Adipocyte (in vitro differentiated cells): ENCODE results near the gene KCTD5.

Experiments
- DNase-seq: peaks from one replicate; pipeline ENCODE4 v3.0.0-alpha.2; 2015; ENCODE audit warnings: low read depth
- H3K27me3 ChIP-seq: replicated peaks from 2 replicates; pipeline ENCODE4 v1.7.0; 2013; ENCODE audit warnings: mild to moderate bottlenecking, low read length, moderate library complexity; ENCODE audit not compliant: control insufficient read depth, insufficient read depth
- H3K36me3 ChIP-seq: 2 replicates; pipeline ENCODE4 v1.7.0; 2013; ENCODE audit warnings: low read length, mild to moderate bottlenecking, moderate library complexity; ENCODE audit not compliant: control insufficient read depth, insufficient read depth, severe bottlenecking
- H3K4me1 ChIP-seq: 2 replicates; pipeline ENCODE4 v1.7.0; 2013; ENCODE audit warnings: mild to moderate bottlenecking, low read length, moderate library complexity; ENCODE audit not compliant: control insufficient read depth, insufficient read depth
- H3K4me3 ChIP-seq: 2 replicates; pipeline ENCODE4 v1.7.0; 2013; ENCODE audit warnings: mild to moderate bottlenecking, low read length, moderate library complexity
- H3K9ac ChIP-seq: 2 replicates; pipeline ENCODE4 v1.7.0; 2013; ENCODE audit warnings: mild to moderate bottlenecking, low read length, moderate library complexity
- H3K9me3 ChIP-seq: 2 replicates; pipeline ENCODE4 v1.7.0; 2013; ENCODE audit warnings: mild to moderate bottlenecking, low read length, moderate library complexity; ENCODE audit not compliant: control insufficient read depth

The KCTD5 gene

DNA sequence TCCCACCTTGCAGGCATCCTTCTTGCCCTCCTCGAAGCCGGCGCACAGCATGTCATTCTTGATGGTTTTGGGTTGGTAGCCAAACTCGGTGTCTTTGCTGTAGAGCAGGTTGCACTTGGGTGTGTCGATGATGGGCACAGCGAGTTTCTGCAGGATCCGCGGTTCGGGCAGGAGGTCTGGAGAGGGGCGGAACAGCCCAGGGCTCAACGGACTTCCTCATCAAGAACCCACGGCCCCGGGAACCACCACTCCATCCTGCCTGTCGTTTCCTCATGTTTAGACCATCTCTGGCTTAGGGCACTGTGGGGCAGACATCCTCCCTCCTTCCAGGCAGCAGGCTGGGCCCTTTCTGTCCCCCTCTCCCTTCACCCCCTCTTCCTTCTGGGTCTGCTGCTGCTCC, 31.2 kb downstream of the KCTD5 start:
- no peak overlapping the region for H3K4me3 ChIP-seq
- no peak for DNase-seq
- no peaks in the 10 kb centered on the region for H3K27me3 ChIP-seq
- peaks cover 12% of the 10 kb centered on the region for H3K36me3 ChIP-seq
- H3K9ac ChIP-seq = no peak overlapping the region
- H3K4me1 ChIP-seq = no peaks in the 10 kb centered on the region
- H3K9me3 ChIP-seq = no peaks in the 10 kb centered on the region

DNA sequence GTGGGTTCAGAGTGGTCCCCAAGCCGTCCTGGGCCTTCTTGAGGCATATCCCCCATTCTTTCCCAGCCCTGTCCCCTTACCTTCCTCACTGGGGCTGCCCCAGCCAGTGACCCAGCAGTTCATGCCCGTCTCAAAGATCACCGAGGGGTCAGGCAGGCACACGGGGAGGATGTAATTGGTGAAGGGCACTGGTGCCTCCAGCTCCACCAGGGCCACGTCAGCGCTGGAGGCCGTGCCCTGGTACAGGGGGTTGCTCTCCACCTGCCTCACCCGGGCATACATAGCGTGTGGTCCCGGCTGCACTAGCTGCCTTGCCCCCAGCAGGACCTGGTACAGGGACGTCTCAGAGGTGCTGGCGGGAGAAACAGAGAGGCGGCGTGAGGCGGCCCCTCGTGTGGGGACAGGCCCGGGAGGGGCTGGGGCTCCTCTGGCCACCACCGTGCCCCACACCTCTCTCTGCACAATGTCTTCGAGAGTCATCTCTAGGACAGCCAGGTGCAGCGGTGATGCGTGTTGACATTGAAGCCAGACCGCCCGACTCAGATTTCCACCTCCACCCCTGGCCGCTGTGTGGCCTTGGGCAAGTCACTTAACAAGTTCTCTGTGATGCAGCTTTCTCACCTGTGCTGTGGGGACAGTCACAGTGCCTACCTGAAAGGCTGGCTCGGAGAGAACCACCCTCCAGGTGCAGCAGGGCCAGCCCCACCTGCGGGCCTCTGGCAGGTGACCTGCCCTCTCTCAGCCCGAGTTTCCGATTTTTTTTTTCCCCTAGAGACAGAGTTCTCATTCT, 31.9 kb downstream of the KCTD5 start:
- no peaks in the 10 kb centered on the region for H3K4me1 ChIP-seq
- H3K9ac ChIP-seq = no peak overlapping the region
- H3K4me3 ChIP-seq = no peak overlapping the region
- peaks cover 6% of the 10 kb centered on the region for H3K36me3 ChIP-seq
- H3K9me3 ChIP-seq = no peaks in the 10 kb centered on the region
- H3K27me3 ChIP-seq = no peaks in the 10 kb centered on the region
- DNase-seq = no peak

DNA sequence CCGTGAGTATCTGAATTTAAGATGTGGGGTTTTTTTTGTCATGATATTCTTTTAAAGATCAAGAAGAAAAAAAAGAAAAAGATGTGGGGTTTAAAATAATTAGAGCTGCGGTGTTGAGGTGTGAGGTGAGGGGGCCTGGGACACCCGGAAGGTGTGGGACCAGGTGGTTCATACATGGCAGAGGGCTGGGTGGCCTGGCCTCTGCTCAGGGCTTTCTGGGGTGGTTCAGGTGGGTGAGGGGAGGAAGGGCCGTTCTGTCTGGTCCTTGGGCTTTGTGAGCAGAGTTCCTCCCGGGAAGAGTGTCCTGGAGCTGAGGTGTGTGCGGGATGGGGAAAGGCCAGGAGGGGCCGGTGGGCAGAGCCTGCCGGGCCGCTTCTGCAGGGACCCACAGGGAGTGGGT, 32.7 kb downstream of the KCTD5 start:
- Histone ChIP-seq H3K9ac (no peak overlapping the region), H3K4me1 (peaks cover 5% of the 10 kb centered on the region), H3K36me3 (no peaks in the 10 kb centered on the region), H3K27me3 (no peaks in the 10 kb centered on the region), H3K9me3 (no peaks in the 10 kb centered on the region), H3K4me3 (no peak overlapping the region)
- DNase-seq = no peak

GRCh38 chr16:2715519-2715918, 33.2 kb downstream of the KCTD5 start:
- peak; percentile 51 for DNase-seq
- Histone ChIP-seq H3K4me3 (no peak overlapping the region), H3K36me3 (no peaks in the 10 kb centered on the region), H3K4me1 (peaks cover 5% of the 10 kb centered on the region), H3K9me3 (no peaks in the 10 kb centered on the region), H3K27me3 (no peaks in the 10 kb centered on the region), H3K9ac (no peak overlapping the region)

DNA sequence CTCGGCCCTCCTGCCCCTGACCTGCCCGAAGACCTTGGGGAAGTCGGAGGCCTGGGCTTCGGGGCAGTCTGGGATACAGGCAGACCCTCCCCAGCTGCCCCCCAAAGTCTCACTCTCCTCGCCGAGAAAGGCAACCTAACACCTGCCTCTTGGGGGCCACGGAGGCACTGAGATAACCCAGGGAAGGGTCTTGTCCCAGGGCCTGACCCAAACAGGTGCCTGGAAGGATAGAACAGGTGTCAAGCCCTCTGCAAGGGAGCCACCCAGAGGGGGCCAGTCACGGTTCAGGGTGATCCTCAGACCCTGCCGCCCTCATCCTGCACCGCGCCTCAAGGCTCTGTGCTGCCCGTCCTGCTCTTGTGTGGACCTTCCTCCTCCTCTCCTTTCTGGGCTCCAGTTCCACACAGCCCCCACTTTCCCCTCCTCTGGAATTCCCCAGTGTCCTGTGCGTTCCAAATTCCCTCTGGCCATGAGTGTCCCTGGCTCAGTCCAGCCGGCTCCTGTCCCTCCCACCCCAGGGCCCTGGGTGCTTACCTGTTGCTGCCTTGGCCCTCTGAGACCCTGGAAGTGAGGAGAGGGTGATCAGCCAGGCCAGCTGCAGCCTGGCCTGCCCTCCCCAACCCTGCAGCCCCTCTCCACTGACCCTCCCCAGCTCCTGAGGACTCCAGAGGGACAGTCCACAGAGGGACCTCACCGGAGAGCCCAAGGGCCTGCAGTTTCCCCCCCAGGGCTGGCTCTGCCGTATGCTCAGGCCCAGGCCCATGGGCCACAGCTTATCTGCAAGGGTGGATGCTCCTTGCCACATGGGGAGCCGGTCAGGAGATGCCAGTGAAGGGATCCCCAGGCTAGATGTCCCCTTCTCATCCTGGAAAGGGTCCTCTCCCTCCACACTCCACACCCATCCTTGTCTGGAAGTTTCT, 33.9 kb downstream of the KCTD5 start:
- no peak overlapping the region for H3K9ac ChIP-seq
- no peak for DNase-seq
- peaks cover 5% of the 10 kb centered on the region for H3K4me1 ChIP-seq
- H3K4me3 ChIP-seq = no peak overlapping the region
- H3K9me3 ChIP-seq = no peaks in the 10 kb centered on the region
- no peaks in the 10 kb centered on the region for H3K36me3 ChIP-seq
- no peaks in the 10 kb centered on the region for H3K27me3 ChIP-seq

DNA sequence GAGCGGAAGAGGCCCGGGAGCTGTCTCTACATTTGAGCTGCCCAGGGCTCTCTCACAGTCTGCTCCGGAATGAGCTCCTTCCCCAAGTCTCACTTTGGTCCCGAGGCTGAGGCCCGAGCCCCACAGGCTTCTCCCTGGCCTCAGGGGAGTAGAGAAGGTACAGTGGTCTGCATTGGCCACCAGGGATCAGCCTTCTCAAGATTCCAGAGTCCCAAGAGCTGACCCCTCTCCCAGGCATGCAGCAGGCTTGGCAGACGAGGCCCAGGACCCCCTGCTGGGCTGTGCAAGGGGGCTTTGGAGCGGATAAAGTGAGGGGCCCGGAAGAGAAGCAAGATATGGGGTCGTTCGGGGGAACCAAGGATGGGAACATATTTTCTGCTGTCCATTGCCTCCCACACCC, 34.6 kb downstream of the KCTD5 start:
- Histone ChIP-seq H3K9me3 (no peaks in the 10 kb centered on the region), H3K9ac (no peak overlapping the region), H3K4me1 (peaks cover 5% of the 10 kb centered on the region), H3K36me3 (no peaks in the 10 kb centered on the region), H3K4me3 (no peak overlapping the region), H3K27me3 (no peaks in the 10 kb centered on the region)
- DNase-seq = no peak

- H3K36me3 ChIP-seq = no peaks in the 10 kb centered on the region
- peaks cover 5% of the 10 kb centered on the region for H3K4me1 ChIP-seq
- H3K9me3 ChIP-seq = no peaks in the 10 kb centered on the region
- no peak overlapping the region for H3K9ac ChIP-seq
- no peak for DNase-seq
- no peaks in the 10 kb centered on the region for H3K27me3 ChIP-seq
- H3K4me3 ChIP-seq = no peak overlapping the region
Observed at GRCh38 chr16:2717383-2718263, 35.3 kb downstream of the KCTD5 start.

- Histone ChIP-seq H3K4me3 (no peak overlapping the region), H3K27me3 (no peaks in the 10 kb centered on the region), H3K9ac (no peak overlapping the region), H3K4me1 (peaks cover 5% of the 10 kb centered on the region), H3K36me3 (no peaks in the 10 kb centered on the region), H3K9me3 (no peaks in the 10 kb centered on the region)
- no peak for DNase-seq
Observed at GRCh38 chr16:2719328-2720063, 37.2 kb downstream of the KCTD5 start.

DNA sequence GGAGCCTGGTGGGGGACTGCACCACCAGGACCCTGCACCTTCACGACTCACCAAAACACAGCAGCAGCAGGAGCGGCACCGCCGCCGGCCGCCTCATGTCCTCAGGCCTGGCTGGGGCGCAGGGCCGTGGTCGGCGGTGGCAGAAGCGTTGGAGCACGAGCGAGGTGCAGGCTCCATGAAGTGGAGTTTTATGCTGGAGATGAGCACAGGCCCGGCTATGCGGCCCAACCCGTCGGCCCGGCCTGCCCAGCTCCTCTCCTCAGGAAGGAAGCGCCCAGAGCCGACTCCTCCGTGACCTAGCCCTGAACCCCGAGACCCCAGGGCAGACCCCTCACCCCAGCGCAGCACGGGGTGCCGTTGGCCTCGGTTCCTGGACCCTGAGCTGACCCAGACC, 37.7 kb downstream of the KCTD5 start, which contains the start of gene PRSS27:
Gene PRSS27 (minus strand): TSS at position 161 of the 394 bp plus-strand sequence. CDS start 64 bp downstream, at position 97.
- H3K36me3 ChIP-seq = no peaks in the 10 kb centered on the region
- H3K4me3 ChIP-seq = peak within 1 kb of the TSS; percentile 76
- H3K9me3 ChIP-seq = no peaks in the 10 kb centered on the region
- H3K4me1 ChIP-seq = peaks cover 5% of the 10 kb centered on the region
- H3K27me3 ChIP-seq = no peaks in the 10 kb centered on the region
- DNase-seq = no peak
- H3K9ac ChIP-seq = peak within 1 kb of the TSS; percentile 77
